GM13977 (cell line): ENCODE data around the gene BRMS1.

Source experiments
- DNase-seq: peaks from one replicate; pipeline ENCODE4 v3.0.0; 2012; ENCODE audit warnings: low spot score
- CTCF ChIP-seq: IDR thresholded peaks from 2 replicates; pipeline ENCODE4 v1.5.1; 2012; ENCODE audit warnings: mild to moderate bottlenecking, control low read depth; ENCODE audit not compliant: insufficient read depth; ENCODE audit errors: extremely low read depth, missing control alignments
- in situ Hi-C: fragments of 300-500 bp; cut with MboI; formaldehyde crosslinking; loops from one replicate; pipeline ENCODE4 v1.12.0; 2022; ENCODE audit warnings: low sequenced_read_pairs, low pct_unique_long_range_greater_than_20kb, mixed read lengths, inconsistent platforms; ENCODE audit not compliant: unreplicated experiment

BRMS1 gene

GRCh38 chr11:66365711-66366619, 21.1 kb upstream of the BRMS1 start:
- no peak for TF ChIP-seq CTCF
- in situ Hi-C loops, result no loop called here
- DNase-seq, result no peak

- DNase-seq, result no peak
- TF ChIP-seq CTCF, result no peak
- in situ Hi-C loops, result no loop called here
Observed at GRCh38 chr11:66365166-66365565, 20.3 kb upstream of the BRMS1 start.

GRCh38 chr11:66363805-66364535, 19.1 kb upstream of the BRMS1 start:
- peak; percentile 82 for DNase-seq
- peak; percentile 92 for TF ChIP-seq CTCF
- in situ Hi-C loops, result no loop called here

GRCh38 chr11:66363187-66363601, 18.3 kb upstream of the BRMS1 start:
- no peak for TF ChIP-seq CTCF
- in situ Hi-C loops, result no loop called here
- DNase-seq, result no peak

- no peak for TF ChIP-seq CTCF
- no peak for DNase-seq
- in situ Hi-C loops, result no loop called here
Observed at GRCh38 chr11:66362481-66363147, 17.7 kb upstream of the BRMS1 start.

- in situ Hi-C loops, result no loop called here
- no peak for DNase-seq
- no peak for TF ChIP-seq CTCF
Observed at GRCh38 chr11:66361502-66361941, 16.6 kb upstream of the BRMS1 start.
